Activated T-cell treated with anti-CD3 and anti-CD28 coated beads for 4 hours (primary cell): ENCODE data around the gene TTC31.

ENCODE experiments used
- DNase-seq: peaks from one replicate; pipeline ENCODE4 v3.0.0-alpha.2; 2020

TTC31 gene

GRCh38 chr2:74527741-74528140 is 44.9 kb downstream of the TTC31 start:
- DNase-seq: no peak

DNA sequence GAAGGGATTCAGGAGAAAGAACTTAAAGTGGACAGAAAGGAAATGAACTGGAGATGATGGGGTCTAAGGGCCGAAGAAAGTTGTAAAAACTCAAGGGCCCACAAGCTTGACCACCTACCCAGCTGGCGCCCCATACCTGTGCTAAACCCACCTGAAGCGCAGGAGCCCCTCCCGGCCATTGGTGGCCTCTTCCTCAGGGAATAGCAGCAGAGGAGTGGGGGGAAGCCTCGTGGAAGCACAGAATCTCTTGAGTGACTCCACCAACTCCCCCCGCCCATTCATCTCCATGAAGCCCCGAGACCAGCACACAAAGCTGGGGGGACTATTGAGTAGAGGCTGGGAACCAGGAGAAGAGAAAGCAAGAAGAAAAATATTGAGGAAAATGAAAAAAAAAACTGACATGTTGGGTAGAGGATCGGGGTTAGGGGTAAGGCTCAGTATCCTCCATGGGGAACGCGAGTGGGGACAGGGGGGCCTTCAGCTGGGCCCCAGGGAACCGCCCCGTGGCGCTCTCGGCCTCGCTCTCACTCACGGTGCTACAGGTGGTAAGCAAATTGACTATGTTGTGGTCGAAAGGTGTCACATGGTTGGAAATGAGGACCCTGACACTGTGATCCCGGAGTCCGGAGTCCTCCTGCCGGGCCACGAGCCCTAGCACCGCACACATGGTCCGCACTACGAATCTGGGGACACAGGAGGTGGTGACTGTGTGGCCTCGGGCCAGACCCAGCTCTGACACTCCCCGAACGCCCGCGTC is 45.9 kb downstream of the TTC31 start:
- no peak for DNase-seq

GRCh38 chr2:74529357-74530238 is 46.7 kb downstream of the TTC31 start, which contains the start of the genes AUP1 and HTRA2:
Gene AUP1 (minus strand): TSS chr2:74529706. CDS start chr2:74529629, 77 bp downstream.
Gene HTRA2 (plus strand): TSS chr2:74529933. CDS start chr2:74530007, 74 bp downstream.
- DNase-seq: peak; percentile 72

DNA sequence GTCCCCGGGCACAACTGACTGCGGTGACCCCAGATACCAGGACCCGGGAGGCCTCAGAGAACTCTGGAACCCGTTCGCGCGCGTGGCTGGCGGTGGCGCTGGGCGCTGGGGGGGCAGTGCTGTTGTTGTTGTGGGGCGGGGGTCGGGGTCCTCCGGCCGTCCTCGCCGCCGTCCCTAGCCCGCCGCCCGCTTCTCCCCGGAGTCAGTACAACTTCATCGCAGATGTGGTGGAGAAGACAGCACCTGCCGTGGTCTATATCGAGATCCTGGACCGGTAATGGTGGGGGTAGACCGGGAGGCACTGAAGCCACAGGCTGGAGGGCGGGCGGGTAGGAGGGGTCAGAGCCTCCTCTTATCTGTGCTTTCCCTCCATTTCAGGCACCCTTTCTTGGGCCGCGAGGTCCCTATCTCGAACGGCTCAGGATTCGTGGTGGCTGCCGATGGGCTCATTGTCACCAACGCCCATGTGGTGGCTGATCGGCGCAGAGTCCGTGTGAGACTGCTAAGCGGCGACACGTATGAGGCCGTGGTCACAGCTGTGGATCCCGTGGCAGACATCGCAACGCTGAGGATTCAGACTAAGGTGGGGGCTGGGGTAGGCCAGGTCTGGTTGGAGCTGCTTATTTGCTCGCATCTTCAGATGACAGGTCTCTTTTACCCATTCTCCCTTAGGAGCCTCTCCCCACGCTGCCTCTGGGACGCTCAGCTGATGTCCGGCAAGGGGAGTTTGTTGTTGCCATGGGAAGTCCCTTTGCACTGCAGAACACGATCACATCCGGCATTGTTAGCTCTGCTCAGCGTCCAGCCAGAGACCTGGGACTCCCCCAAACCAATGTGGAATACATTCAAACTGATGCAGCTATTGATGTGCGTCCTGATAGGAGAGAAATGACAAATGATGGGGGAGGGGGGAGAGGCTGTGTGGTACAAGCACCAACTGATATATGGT is 47.6 kb downstream of the TTC31 start:
- DNase-seq: no peak

DNA sequence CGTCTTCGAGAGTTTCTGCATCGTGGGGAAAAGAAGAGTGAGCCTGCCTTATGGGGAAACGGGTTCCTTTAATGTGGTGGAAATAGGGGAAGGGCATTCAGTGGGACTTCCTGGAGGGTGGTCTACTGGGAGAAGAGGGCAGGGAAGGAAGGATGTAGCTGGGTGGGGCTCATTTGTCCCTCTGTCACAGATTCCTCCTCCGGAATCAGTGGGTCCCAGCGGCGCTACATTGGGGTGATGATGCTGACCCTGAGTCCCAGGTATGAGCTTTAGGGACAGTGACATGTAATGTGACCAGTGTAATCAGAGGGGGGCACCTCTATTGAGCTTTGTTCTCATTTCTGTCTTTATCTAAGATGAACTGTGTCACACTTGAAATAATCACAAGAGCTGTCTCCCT is 48.8 kb downstream of the TTC31 start:
- no peak for DNase-seq

GRCh38 chr2:74532222-74532621 is 49.3 kb downstream of the TTC31 start:
- DNase-seq: no peak

- no peak for DNase-seq
These were observed 50.6 kb downstream of the TTC31 start for GRCh38 chr2:74533464-74533863.

GRCh38 chr2:74534411-74534810 is 51.5 kb downstream of the TTC31 start:
- no peak for DNase-seq

- DNase-seq: no peak
These were observed 52.6 kb downstream of the TTC31 start for GRCh38 chr2:74535440-74535965.

GRCh38 chr2:74536166-74536950 is 53.5 kb downstream of the TTC31 start:
- DNase-seq: no peak

DNA sequence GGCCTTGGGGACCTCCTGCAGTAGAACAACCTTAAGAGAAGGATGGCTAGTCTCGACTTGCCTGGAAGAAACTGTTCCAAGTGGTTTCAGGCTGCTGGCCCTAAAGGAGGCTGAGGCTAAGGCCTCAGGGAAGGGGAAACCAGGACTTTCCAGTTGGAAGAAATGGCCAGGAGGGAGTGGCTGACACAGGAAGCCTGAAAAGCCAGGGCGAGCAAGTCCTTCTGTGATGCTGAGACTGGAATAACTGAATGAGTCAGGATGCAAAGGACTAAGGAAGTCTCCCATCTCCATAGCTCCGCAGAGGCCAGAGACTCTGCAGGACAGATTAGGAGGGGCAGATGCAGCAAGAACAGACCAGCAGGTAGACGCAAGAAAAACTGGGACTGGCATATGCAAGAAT is 54.3 kb downstream of the TTC31 start:
- no peak for DNase-seq

GRCh38 chr2:74538881-74539339 is 56.0 kb downstream of the TTC31 start:
- DNase-seq: no peak

- DNase-seq: no peak
These were observed 57.4 kb downstream of the TTC31 start for GRCh38 chr2:74540291-74540690.

DNA sequence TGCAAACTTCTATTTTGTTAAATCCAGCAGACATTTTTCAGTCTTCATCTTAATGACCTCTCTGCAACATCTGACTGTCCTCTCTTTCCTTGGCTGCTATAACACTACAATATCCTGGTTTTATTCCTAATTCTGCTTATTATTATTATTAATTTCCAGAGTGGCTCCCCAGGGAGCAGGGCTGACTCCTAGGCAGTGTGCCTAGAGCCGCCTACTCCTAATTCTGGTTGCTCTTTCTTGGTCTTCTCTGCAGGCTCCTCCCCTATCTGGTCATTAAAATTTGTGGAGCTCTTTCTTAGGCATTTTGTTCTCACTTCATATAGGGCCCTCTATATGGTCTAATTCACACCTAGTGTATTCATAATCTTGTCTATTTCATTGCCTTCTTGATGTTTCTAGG is 60.1 kb downstream of the TTC31 start:
- no peak for DNase-seq
